Breast epithelium (tissue), 4 donors: ENCODE results near the gene BCAS3. TPM values are rescaled to one million over a fixed set of nuclear protein-coding genes. Genes with fewer than 3 reads are reported as not detected.

ENCODE experiments used
- DNase-seq, 2 donors: peaks; one replicate each; pipeline ENCODE4 v3.0.0-alpha.2; 2019; ENCODE audit warnings: low spot score in 2 of 2
- H3K27ac ChIP-seq, 2 donors: fragments of 200-600 bp; sonication (generic) in 1 of 2; one replicate each; pipeline ENCODE4 v1.5.1; 2016 to 2019; ENCODE audit warnings: mild to moderate bottlenecking in 1 of 2
- H3K27me3 ChIP-seq, 2 donors: fragments of 200-600 bp; sonication (generic) in 1 of 2; one replicate each; pipeline versions ENCODE4 v1.5.1 to v1.6.0; 2017 to 2019; ENCODE audit warnings: control low read depth in 1 of 2, mild to moderate bottlenecking in 1 of 2
- H3K36me3 ChIP-seq: fragments of 200-600 bp; one replicate; pipeline ENCODE4 v1.5.1; 2019
- H3K4me1 ChIP-seq, 2 donors: fragments of 200-600 bp; sonication (generic); one replicate each; pipeline ENCODE4 v1.5.1; 2016 to 2019; ENCODE audit warnings: control low read depth in 1 of 2
- H3K4me3 ChIP-seq, 3 donors: fragments of 200-600 bp; sonication (generic); 1 replicate in 2 of 3; 2 replicates in 1 of 3; pipeline ENCODE4 v1.5.1; 2016 to 2019; ENCODE audit warnings: mild to moderate bottlenecking in 3 of 3, moderate library complexity in 2 of 3
- H3K9me3 ChIP-seq, 2 donors: fragments of 200-600 bp; sonication (generic) in 1 of 2; one replicate each; pipeline ENCODE4 v1.5.1; 2016 to 2019; ENCODE audit warnings: control low read depth in 1 of 2
- POLR2A ChIP-seq: fragments of 450-650 bp; IDR thresholded peaks from one replicate; pipeline ENCODE4 v1.6.1; 2016; ENCODE audit warnings: antibody characterized with exemption, mild to moderate bottlenecking, moderate library complexity
- POLR2AphosphoS5 ChIP-seq, 3 donors: sonication (generic); formaldehyde crosslinking; IDR thresholded peaks; one replicate each; pipeline ENCODE4 v1.6.1; 2017; ENCODE audit warnings: antibody characterized with exemption in 3 of 3
- intact Hi-C: fragments of 100-400 bp; cut with DNase I; formaldehyde crosslinking; loops from one replicate; pipeline ENCODE4 v1.15.1; 2023; ENCODE audit warnings: low total_unique reads
- total RNA-seq, 3 donors: library from RNA; depleted of rRNA; stranded (reverse); fragments of >200 nt; gene quantifications; one replicate each; pipeline ENCODE4 v1.1.0, GENCODE V29; 2016
- TF ChIP-seq, protein P1 (sequence below), 3 donors: fragments of 450-650 bp; IDR thresholded peaks; one replicate each; pipeline ENCODE4 v1.5.1; 2016 to 2017; ENCODE audit warnings: antibody characterized with exemption in 3 of 3, mild to moderate bottlenecking in 3 of 3, moderate library complexity in 3 of 3

The BCAS3 gene
- total RNA-seq, 3 donors from 2014 or later: 30.8 to 47.9 (median 31.2) TPM

DNA sequence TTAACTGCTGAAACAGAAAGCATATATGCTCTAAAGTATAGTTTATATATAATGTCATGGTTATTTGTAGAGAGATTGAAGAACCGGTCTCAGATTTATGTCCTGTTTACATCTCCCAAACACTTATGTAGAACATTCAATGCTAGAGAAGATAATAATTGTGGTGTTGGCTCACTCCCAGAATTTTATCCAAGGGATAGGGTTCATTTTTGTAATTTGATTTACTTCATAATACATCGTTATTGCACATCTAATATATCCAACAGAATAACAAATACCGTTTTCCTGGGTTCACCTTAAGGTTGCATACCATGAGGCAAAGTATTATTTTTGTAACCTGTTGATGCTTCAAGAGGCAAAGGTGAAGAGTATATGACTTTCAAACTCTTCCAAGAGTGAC is 519.1 kb downstream of the BCAS3 start:
- Histone ChIP-seq H3K9me3 (no peaks in the 10 kb centered on the region), H3K36me3 (no peaks in the 10 kb centered on the region), H3K4me3 (no peak overlapping the region), H3K4me1 (no peaks in the 10 kb centered on the region), H3K27ac (no peak overlapping the region), H3K27me3 (no peaks in the 10 kb centered on the region)
- intact Hi-C loops: no loop called here
- TF ChIP-seq, protein P1, sequence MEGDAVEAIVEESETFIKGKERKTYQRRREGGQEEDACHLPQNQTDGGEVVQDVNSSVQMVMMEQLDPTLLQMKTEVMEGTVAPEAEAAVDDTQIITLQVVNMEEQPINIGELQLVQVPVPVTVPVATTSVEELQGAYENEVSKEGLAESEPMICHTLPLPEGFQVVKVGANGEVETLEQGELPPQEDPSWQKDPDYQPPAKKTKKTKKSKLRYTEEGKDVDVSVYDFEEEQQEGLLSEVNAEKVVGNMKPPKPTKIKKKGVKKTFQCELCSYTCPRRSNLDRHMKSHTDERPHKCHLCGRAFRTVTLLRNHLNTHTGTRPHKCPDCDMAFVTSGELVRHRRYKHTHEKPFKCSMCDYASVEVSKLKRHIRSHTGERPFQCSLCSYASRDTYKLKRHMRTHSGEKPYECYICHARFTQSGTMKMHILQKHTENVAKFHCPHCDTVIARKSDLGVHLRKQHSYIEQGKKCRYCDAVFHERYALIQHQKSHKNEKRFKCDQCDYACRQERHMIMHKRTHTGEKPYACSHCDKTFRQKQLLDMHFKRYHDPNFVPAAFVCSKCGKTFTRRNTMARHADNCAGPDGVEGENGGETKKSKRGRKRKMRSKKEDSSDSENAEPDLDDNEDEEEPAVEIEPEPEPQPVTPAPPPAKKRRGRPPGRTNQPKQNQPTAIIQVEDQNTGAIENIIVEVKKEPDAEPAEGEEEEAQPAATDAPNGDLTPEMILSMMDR (IDR thresholded peaks at IDR 0.05): no peak
- TF ChIP-seq POLR2A (no peak), POLR2AphosphoS5 (IDR thresholded peaks at IDR 0.05) (no peak)
- no peak for DNase-seq

DNA sequence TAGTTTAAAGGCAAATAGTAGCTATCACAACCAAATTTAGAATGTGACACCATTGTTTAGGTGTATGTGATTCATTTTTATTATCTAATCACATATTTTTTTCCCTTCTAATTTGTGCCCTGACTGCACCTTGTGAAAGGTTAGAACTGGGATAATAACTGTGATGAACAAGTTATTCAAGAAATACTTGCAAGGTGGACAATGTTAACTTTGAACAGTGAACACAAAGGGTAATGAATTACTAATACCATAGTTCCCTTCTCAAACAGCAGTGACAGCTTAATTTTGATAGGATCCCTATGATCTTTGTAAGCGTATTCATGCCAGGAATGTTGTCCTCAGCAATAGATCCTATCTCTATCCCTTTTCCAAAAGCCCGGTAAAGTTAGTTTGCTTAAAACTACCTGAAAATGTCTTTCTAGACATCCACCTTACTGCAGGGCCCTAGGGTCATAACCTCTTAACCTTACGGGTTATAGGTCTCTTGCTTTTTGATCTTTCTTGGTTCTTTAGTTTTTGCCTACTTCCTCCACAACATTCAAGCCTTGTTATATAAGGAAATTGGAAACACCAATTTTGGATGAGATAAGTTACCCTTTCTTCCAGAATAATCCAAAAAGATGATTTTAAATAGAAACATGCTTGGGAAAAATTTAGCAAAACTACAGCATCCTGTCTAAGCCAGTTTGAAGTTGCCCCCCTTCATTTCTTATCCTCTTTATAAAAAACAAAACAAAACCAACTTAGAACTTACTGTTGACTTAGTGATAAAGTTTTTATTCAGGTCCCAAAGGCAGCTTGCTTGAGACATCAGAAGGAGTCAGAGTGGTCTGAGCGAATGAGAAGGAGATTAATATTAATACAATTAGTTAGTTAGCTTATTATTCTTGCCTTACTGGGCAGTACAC is 522.0 kb downstream of the BCAS3 start:
- H3K4me1 ChIP-seq: no peaks in the 10 kb centered on the region
- DNase-seq: no peak
- no peaks in the 10 kb centered on the region for H3K9me3 ChIP-seq
- H3K27ac ChIP-seq: no peak overlapping the region
- intact Hi-C loops: no loop called here
- no peaks in the 10 kb centered on the region for H3K27me3 ChIP-seq
- TF ChIP-seq POLR2AphosphoS5 (IDR thresholded peaks at IDR 0.05) (no peak), POLR2A (no peak)
- TF ChIP-seq, protein P1 (IDR thresholded peaks at IDR 0.05): no peak
- no peaks in the 10 kb centered on the region for H3K36me3 ChIP-seq
- H3K4me3 ChIP-seq: no peak overlapping the region

DNA sequence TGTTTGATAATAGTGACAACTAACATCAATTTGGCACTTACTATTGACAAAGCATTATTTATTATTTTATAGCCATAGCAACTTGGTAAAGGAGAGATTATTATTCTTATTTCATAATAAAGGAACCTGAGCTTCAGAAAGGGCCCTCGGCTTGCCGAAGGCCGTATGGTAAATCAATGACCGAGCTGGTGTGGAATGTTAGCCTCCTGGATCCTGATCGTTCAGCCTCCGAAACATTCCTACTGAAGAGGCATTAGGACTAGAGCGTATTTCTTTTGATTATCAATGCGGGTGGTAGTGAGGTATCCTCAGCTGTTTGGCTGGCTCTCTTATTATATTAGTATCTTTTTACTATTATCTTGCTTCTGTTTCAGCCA is 522.7 kb downstream of the BCAS3 start:
- Histone ChIP-seq H3K4me3 (no peak overlapping the region), H3K27ac (no peak overlapping the region), H3K9me3 (no peaks in the 10 kb centered on the region), H3K27me3 (no peaks in the 10 kb centered on the region), H3K4me1 (no peaks in the 10 kb centered on the region), H3K36me3 (no peaks in the 10 kb centered on the region)
- TF ChIP-seq POLR2A (no peak), POLR2AphosphoS5 (IDR thresholded peaks at IDR 0.05) (no peak)
- TF ChIP-seq, protein P1 (IDR thresholded peaks at IDR 0.05): no peak
- intact Hi-C loops: no loop called here
- DNase-seq: no peak

DNA sequence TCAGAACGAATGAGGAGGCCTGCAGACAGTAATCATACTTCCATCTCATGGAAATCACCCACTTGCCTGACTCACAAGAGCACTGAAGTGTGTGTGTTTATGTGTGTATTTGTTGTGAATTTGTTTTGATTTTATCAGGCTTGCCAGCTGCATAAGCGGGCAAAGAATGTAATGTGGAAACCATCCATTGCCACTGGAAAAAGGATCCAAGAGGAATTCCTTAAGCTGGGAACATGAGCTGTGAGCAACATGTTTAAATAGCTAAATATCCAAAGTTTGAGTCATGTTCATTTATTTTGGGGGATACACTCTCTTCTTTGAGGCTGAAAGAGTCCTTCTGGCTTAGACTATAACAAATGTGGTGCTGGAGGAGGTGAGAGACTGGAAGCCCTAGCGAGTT is 523.6 kb downstream of the BCAS3 start:
- H3K9me3 ChIP-seq: no peaks in the 10 kb centered on the region
- H3K4me1 ChIP-seq: no peaks in the 10 kb centered on the region
- no peaks in the 10 kb centered on the region for H3K27me3 ChIP-seq
- H3K36me3 ChIP-seq: no peaks in the 10 kb centered on the region
- DNase-seq: no peak
- no peak for TF ChIP-seq POLR2A
- no peak for TF ChIP-seq POLR2AphosphoS5 (IDR thresholded peaks at IDR 0.05)
- TF ChIP-seq, protein P1 (IDR thresholded peaks at IDR 0.05): no peak
- H3K4me3 ChIP-seq: no peak overlapping the region
- no peak overlapping the region for H3K27ac ChIP-seq
- intact Hi-C loops: no loop called here

- no peak for TF ChIP-seq POLR2AphosphoS5 (IDR thresholded peaks at IDR 0.05)
- no peak for TF ChIP-seq POLR2A
- TF ChIP-seq, protein P1 (IDR thresholded peaks at IDR 0.05): no peak
- Histone ChIP-seq H3K4me1 (no peaks in the 10 kb centered on the region), H3K27ac (no peak overlapping the region), H3K36me3 (no peaks in the 10 kb centered on the region), H3K4me3 (no peak overlapping the region), H3K9me3 (no peaks in the 10 kb centered on the region), H3K27me3 (no peaks in the 10 kb centered on the region)
- intact Hi-C loops: no loop called here
- no peak for DNase-seq
Observed at GRCh38 chr17:61202564-61202963, 524.9 kb downstream of the BCAS3 start.
